NCI-H146 (cell line): ENCODE measurements around the gene ZNF574.
"Not testable (repeated sequence)": the region's sequence is repeated elsewhere in the genome, so short reads cannot be mapped to it uniquely, and the experiment has no call there.

Experiments
- DNase-seq: peaks from one replicate; lab custom pipeline; 2025; lab: John Stamatoyannopoulos, UW

ZNF574 gene, protein sequence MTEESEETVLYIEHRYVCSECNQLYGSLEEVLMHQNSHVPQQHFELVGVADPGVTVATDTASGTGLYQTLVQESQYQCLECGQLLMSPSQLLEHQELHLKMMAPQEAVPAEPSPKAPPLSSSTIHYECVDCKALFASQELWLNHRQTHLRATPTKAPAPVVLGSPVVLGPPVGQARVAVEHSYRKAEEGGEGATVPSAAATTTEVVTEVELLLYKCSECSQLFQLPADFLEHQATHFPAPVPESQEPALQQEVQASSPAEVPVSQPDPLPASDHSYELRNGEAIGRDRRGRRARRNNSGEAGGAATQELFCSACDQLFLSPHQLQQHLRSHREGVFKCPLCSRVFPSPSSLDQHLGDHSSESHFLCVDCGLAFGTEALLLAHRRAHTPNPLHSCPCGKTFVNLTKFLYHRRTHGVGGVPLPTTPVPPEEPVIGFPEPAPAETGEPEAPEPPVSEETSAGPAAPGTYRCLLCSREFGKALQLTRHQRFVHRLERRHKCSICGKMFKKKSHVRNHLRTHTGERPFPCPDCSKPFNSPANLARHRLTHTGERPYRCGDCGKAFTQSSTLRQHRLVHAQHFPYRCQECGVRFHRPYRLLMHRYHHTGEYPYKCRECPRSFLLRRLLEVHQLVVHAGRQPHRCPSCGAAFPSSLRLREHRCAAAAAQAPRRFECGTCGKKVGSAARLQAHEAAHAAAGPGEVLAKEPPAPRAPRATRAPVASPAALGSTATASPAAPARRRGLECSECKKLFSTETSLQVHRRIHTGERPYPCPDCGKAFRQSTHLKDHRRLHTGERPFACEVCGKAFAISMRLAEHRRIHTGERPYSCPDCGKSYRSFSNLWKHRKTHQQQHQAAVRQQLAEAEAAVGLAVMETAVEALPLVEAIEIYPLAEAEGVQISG

DNA sequence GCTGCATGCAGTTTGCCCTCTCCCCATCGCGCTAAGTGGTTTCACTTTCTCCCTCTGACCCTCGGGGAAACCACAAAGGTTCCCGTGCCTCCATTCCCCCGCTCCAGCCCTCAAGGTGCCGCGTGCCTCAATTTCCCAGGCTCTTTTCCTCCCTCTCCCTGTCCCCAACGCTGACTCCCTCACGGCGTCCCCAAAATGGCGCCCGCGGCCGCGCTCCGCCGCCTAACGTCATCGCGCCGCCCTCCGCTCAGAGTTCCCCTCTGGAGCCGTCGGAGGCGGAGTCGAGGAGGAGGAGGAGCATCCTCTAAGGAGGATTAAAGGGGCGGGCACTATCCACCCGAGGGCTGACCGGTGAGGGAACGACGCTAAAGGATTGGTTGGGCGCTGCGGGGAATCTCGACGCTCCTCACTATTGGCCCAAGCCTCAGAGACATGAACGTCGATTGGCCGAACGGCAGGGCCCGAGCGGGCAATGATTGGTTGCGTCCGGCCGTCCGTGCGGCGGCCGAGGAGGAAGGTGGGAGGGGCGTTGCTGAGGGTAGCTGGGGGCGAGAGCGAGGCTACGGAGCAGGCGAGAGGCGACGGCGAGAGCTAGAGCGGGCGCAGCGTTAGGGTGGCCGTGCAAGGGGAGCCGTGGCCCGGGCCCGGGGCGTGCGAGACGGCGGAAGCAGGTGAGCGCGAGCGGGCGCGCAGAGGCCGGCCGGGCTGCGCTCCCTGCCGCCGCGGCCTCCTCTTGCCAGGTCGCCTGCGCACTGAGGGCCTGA lies at the start of gene ZNF574:
Gene ZNF574, plus strand, starts transcription at position 551 of the 764 bp plus-strand sequence. CDS start 2,441 bp downstream, outside the sequence.
- DNase-seq = peak; percentile 100

DNA sequence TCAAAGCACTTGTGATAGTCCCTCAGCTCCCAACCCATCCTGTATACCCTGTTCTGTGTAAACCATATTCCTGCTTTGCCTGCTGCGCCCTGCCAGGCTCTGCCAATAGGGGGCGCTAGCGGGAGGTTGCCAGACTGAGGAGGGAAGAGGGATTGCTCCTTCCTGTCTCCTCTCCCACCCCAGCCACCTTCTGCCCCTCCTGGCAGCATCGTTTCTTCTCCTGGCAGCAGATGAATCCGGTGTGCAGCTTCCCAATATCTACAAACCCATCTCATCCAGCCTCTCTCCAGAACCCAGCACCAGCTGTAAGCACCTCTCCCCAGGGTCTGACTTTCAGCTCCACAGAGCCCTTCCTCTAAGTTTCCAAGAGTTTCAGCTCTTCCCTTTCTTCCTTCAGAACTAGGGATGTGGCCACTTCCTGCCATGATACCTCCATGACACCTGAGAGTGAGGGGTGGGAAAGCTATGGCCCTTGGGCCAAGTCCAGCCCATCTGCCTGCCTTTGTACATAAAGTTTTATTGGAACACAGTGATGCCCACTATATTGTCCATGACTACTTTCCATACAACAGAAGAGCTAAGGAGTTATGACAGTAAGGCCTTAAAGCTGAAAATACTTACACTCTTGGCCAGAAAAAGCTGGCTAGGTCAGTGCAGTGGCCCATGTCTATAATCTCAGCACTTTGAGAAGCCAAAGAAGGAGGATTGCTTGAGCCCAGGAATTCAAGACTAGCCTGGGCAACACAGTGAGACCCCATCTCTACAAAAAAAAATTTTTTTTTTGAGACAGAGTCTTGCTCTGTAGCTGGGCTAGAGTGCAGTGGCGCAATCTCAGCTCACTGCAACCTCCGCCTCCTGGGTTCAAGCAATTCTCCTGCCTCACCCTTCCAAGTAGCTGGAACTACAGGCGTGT lies 47.4 kb upstream of the ZNF574 start:
- DNase-seq = no peak

DNA sequence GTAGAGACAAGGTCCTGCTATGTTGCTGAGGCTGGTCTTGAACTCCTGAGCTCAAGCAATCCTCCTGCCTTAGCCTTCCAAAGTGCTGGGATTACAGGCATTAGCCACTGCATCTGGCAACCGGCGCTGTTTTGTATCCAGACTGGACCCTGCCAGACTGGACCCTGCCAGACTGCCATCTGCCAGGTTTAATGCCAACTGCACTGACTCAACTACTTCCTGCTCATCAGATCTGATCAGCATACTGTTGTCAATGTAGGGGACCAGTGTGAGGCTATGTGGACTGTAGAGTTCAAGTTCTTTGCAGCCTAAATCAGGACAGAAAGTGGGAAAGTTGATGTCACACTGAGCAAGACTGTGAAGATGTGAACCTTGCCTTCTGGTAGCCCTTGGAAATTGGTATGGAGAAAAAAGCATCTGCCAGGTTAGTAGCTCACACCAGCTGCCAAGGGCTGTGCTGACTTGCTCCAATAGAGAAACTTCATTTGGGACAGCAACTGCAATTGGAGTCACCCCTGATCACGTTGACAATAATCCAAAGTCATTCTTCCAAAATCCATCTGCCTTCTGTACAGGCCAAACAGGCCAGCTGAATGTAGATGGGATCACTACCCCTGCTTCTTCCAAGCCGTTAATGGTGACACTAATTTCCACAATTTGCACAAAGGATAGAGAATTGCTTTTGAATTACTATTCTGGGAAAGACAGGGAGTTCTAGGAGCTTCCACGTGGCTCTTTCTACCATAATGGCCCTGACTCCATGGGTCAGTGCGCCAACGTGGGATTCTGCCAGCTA lies 45.1 kb upstream of the ZNF574 start:
- no peak for DNase-seq

GRCh38 chr19:42032431-42032830 lies 43.5 kb upstream of the ZNF574 start:
- DNase-seq = peak; percentile 99

- DNase-seq = no peak
These were observed 42.6 kb upstream of the ZNF574 start for GRCh38 chr19:42033413-42033812.

DNA sequence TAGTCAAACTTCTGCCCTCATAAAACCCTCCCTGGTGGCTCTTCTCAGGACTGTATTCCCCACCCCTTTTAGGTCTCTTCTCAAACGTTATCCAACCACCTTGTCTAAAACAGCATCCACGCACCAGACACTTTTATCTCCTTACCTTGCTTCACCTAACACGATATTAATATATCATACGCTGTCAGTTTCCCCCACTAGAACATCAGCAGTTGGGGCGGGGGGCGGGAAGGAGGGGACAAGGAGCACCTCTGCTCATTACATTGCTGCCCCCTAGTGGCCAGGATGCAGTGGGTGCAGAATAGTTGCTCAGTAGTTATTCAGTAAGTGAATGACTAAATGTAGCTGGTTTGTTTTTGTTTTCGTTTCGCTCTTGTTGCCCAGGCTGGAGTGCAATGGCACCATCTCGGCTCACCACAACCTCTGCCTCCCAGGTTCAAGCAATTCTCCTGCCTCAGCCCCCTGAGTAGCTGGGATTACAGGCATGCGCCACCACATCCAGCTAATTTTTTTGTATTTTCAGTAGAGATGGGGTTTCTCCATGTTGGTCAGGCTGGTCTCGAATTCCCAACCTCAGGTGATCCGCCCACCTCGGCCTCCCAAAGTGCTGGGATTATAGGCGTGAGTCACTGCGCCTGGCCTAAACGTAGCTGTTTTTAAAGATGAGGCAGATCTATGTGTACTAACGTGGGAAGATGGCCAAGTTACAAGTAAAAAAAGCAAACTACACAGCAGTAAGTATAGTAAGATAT lies 41.1 kb upstream of the ZNF574 start:
- peak; percentile 74 for DNase-seq

DNA sequence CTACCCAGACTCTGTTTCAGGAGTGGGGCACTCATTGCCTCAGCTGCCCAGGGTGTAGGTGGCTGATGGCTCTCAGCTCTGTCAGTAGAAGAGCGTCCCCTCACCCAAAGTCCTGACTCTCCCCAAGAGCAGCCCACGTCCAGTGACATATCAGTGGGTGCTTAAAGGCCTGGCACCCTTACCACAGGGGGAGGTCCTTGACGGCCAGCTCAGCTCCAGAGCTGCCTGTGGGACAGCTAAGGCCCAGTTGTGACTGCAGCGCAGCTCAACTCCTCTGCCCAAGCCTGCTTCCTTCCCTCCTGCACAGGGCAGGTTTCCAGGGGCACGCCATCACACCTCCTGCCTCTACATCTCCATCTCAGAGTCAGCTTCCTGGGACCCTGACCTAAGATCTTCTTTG lies 38.3 kb upstream of the ZNF574 start:
- no peak for DNase-seq

DNA sequence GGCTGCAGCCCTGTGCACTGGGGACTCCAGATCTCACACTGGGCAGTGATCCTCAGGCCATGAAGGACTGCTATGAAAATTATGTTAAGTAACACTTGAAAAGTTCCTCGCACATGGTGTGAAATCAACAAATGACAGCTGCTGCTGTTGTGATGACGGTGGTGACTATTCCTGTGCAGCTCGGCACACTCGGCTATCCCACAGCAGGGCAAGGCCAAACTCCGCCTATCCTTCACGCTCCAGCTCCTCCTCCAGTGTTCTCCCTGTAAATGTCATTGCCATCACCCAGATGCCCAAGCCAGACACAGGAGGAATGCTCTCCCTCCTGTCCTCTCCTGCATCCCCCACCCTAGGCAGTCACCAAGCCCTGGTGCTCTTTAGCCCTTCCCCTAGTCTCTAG lies 37.3 kb upstream of the ZNF574 start:
- DNase-seq = no peak

GRCh38 chr19:42040031-42040430 lies 35.9 kb upstream of the ZNF574 start:
- DNase-seq = no peak

GRCh38 chr19:42040491-42040890 lies 35.5 kb upstream of the ZNF574 start:
- not testable (repeated sequence) for DNase-seq

DNA sequence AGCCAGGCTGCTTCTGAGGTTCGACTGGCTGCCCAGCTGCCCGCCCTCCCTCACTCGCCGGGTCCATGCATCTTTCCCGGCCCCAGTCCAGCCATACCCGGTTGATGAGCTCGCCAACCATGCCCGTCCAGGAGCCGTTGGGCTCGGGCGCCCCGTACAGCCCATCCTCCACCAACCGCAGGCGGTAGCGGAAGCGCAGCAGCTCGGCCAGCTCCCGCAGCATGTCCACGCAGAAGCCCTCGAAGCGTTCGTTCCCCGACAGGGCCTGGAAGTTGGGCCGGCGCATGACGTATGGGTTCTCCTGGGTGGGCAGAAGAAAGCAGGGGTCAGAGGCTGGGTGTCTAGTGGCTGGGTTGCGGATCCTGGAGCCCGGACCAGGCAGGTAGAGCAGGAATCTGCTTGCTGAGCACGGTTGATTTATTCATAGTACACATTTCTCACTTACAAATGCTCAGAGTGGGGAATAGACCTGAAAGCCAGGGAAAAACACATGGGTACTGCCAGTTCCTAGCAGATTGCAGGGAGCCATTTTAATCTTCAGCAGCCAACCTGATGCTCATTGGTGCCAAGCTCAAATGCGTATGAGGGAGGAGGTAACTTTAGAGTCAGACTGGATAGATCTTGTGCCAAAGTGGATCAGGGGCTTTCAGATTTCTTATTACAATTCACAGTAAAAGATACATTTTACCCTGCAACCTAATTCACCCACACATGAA lies 33.4 kb upstream of the ZNF574 start:
- DNase-seq = no peak

DNA sequence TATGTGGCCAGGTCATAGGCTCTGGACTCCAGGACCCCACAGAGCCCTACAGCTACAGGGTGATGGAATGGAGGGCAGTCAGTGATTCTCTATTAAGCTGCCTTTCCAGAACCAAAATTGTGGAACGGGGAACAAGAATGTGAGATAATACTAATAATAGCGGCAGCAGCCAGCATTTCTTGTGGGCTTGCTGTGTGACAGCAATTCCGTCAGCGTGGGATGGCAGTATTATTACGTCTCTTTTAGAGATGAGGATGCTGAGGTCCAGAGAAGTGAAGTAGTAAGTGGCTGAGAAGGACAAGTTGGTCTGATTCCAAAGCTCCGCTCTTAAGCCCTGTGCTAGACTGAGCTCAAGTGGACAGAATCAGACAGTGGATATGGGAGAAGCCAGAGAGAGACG lies 30.4 kb upstream of the ZNF574 start:
- no peak for DNase-seq

DNA sequence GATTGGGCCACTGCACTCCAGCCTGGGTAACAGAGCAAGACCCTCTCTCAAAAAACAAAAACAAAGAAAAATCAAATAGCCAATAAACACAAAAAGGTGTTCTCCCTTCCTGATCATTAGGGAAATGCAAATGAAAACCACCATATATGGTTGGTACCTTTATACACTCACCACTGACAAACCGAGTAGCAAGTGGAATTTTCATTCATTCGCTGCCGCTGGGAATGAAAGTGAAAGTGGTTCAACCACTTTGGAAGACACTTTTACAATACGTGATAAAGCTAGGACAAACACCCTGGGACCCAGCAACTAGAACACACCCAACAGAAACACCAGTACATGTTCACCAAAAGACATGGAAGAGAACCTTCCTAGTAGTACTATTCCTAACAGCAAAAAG lies 27.0 kb upstream of the ZNF574 start:
- no peak for DNase-seq

DNA sequence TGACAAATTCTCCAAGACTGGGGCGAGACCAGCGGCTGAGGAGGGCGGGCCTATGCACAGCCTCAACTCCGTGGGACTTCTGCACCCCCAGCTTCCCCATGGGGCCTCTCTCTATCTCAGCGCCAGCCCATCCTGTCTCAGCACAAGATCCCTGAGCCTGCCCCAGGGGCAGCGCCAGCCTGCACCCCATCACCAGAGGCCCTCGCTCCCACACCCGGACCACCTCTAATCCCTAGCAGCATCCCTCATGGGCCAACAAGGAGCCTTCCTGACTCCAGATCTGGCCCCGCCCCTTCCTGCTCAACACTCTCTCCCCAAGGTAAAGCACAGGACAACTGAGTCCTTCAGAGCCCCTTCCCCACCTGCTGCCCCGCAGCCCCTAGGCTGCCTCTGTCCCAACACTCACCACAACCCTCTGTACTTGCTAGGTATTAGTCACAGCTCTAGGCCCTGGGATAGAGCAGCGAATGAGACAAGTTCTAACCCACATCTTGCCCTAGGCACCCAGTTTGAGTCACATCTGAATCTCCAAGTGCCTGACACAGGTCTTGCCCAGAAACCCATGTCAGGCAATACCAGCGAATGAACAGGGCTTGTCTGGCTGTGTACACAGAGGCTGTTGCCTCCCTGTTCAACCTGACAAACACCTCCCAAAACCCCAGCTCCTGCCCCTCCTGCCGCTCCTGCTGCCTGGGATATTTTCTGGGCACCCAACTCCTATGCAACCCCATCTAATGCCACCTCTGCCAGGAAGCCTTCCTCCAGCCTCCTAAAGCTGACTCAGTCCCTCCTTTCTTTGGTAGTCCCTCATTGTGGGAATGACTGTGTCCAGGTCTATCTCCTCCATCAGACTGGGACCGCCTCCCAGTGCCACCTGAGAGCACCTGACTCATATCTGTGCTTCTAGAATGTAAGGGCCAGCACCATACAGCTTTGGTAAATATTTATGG lies 24.5 kb upstream of the ZNF574 start:
- DNase-seq = no peak

DNA sequence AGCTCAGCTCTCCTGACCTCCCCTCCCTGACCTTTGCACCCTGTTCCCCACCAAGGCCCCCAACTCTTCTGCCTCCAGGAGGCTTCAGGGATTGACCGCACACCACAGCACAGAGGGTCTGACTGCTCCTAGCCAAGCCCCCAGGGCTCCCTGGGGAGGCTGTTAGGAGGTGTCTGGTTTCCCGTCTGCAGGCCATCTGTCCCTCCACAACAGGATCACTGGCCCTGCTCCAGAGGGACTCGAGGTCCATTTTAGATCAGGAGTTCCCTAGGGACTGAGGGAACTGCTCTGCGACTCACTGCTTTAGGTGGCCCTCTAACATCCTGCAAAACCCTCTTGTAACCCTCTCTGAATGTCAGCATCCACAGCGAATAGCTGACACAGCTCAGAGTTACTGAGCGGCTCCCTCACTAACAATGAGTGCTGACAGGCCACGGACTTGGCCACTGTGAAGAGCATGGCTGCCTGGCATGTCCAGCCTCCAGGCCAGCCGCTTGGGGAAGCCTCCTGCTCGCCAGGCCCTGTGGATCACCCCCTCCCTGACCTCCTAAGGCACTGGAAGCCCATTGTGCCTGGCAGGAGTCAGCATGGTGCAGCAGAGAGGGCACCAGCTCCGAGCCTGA lies 23.6 kb upstream of the ZNF574 start:
- DNase-seq = no peak

- no peak for DNase-seq
These were observed 22.7 kb upstream of the ZNF574 start for GRCh38 chr19:42053037-42053935.
